ENCODE measurements around the gene RANBP2. TPM values are rescaled to one million over a fixed set of nuclear protein-coding genes. Genes with fewer than 3 reads are reported as not detected.

The RANBP2 gene
- total RNA-seq, 1 donor from 2014 or later = 88.2 TPM

DNA sequence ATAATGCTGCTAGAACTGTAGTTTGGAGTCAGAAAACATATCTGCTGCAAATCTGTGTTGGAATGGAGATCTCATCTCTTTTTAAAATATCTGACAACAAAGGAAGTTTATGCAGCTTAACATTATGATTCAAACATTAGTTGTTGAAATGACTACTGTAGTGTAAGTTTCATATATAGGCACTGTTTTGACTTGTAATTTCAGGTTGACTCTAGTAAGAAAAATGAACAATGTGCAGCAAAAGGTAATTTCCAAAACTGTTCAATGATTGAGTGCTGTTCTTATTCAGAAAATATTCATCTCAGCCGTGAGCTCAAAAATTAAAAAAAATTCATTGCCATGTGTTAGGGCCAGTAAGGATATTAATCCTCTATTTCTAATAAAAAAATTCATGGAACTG lies 115.8 kb downstream of the RANBP2 start:
- DNase-seq (ENCODE audit: low spot score) = no peak

Other genes starting within 250 kb of the RANBP2 start
- gene LIMS1, start 185.0 kb upstream of the RANBP2 start, total RNA-seq = 60.1 TPM
- 8.9 TPM for gene CCDC138, start 67.3 kb downstream of the RANBP2 start, total RNA-seq